ENCODE data around the gene POFUT2. TPM values are rescaled to one million over a fixed set of nuclear protein-coding genes. Genes with fewer than 3 reads are reported as not detected.

POFUT2 gene
- total and polyA plus RNA-seq, 7 donors, result 2.5 to 31.3 (median 18.9) TPM

- Histone ChIP-seq H3K4me1 (no peaks in the 10 kb centered on the region), H3K4me3 (no peak overlapping the region), H3K9me3 (no peaks in the 10 kb centered on the region), H3K27ac (no peak overlapping the region), H3K27me3 (peaks cover 0 to 38% (median 0%) of the 10 kb centered on the region in 3 donors), H3K36me3 (no peaks in the 10 kb centered on the region)
- 78 to 82% methylated on average over 31 of the region's 31 CpGs for WGBS, 2 donors
- no peak for TF ChIP-seq CTCF (IDR thresholded peaks at IDR 0.05)
- TF ChIP-seq POLR2AphosphoS5 (IDR thresholded peaks at IDR 0.05), result no peak
- TF ChIP-seq POLR2A (IDR thresholded peaks at IDR 0.05), result no peak
- no peak for TF ChIP-seq EP300 (IDR thresholded peaks at IDR 0.05)
- no peak for DNase-seq
- intact Hi-C loops (cut with DNase I), result no loop called here
These were observed 31.4 kb downstream of the POFUT2 start for GRCh38 chr21:45256021-45256911.

GRCh38 chr21:45255381-45256020, 32.2 kb downstream of the POFUT2 start:
- no peak for DNase-seq
- no peaks in the 10 kb centered on the region for H3K9me3 ChIP-seq
- TF ChIP-seq CTCF (IDR thresholded peaks at IDR 0.05) (no peak), POLR2AphosphoS5 (IDR thresholded peaks at IDR 0.05) (no peak), POLR2A (IDR thresholded peaks at IDR 0.05) (no peak), EP300 (IDR thresholded peaks at IDR 0.05) (no peak)
- H3K4me3 ChIP-seq, result no peak overlapping the region
- 51 to 73% methylated on average over 22 of the region's 22 CpGs for WGBS, 2 donors
- H3K4me1 ChIP-seq, result peaks cover 0 to 3% (median 0%) of the 10 kb centered on the region in 4 donors
- H3K27ac ChIP-seq, result no peak overlapping the region
- no peaks in the 10 kb centered on the region for H3K36me3 ChIP-seq
- peaks cover 0 to 38% (median 0%) of the 10 kb centered on the region in 3 donors for H3K27me3 ChIP-seq
- intact Hi-C loops (cut with DNase I), result no loop called here

GRCh38 chr21:45254460-45254930, 33.2 kb downstream of the POFUT2 start:
- DNase-seq, result no peak

More at GRCh38 chr21:45254460-45254930, 33.2 kb downstream of the POFUT2 start:
- peaks cover 0 to 38% (median 0%) of the 10 kb centered on the region in 3 donors for H3K27me3 ChIP-seq
- 82 to 86% methylated on average over 17 of the region's 17 CpGs for WGBS, 2 donors
- TF ChIP-seq POLR2AphosphoS5 (IDR thresholded peaks at IDR 0.05), result no peak
- no peak for TF ChIP-seq CTCF (IDR thresholded peaks at IDR 0.05)
- TF ChIP-seq EP300 (IDR thresholded peaks at IDR 0.05), result no peak
- no peak for TF ChIP-seq POLR2A (IDR thresholded peaks at IDR 0.05)
- H3K9me3 ChIP-seq, result no peaks in the 10 kb centered on the region
- no peak overlapping the region for H3K27ac ChIP-seq
- H3K4me3 ChIP-seq, result no peak overlapping the region
- H3K36me3 ChIP-seq, result no peaks in the 10 kb centered on the region
- intact Hi-C loops (cut with DNase I), result no loop called here
- peaks cover 0 to 13% (median 8%) of the 10 kb centered on the region in 4 donors for H3K4me1 ChIP-seq

All from sigmoid colon (tissue), 7 donors.